Naive B cell (primary cell): ENCODE measurements around the gene HNRNPL. TPM values are rescaled to one million over a fixed set of nuclear protein-coding genes. Genes with fewer than 3 reads are reported as not detected.
"Not testable (repeated sequence)": the region's sequence is repeated elsewhere in the genome, so short reads cannot be mapped to it uniquely, and the experiment has no call there.

ENCODE experiments used
- ATAC-seq, 2 donors: fragments of 150-1000 bp; cut with Tn5 transposase; 2 replicates each; pipeline ENCODE4 v1.10.0; 2021; ENCODE audit warnings: low read depth in 2 of 2, mild to moderate bottlenecking in 2 of 2, moderate library complexity in 2 of 2
- DNase-seq: peaks from one replicate; pipeline ENCODE4 v3.0.0; 2022
- H3K27ac Mint-ChIP-seq, 6 donors: one replicate each; pipeline ENCODE4 v1.8.0; 2020 to 2022; ENCODE audit warnings: mild to moderate bottlenecking in 6 of 6, mixed read lengths in 6 of 6, moderate library complexity in 5 of 6, inconsistent platforms in 2 of 6
- H3K27me3 Mint-ChIP-seq, 3 donors: one replicate each; pipeline ENCODE4 v1.8.0; 2021 to 2022; ENCODE audit warnings: mixed read lengths in 3 of 3, mild to moderate bottlenecking in 1 of 3
- H3K36me3 Mint-ChIP-seq, 2 donors: one replicate each; pipeline ENCODE4 v1.8.0; 2020 to 2022; ENCODE audit warnings: mixed read lengths in 2 of 2, inconsistent platforms in 1 of 2, mild to moderate bottlenecking in 1 of 2
- H3K4me1 Mint-ChIP-seq, 3 donors: one replicate each; pipeline ENCODE4 v1.8.0; 2020 to 2022; ENCODE audit warnings: mixed read lengths in 3 of 3, inconsistent platforms in 1 of 3, mild to moderate bottlenecking in 1 of 3, moderate library complexity in 1 of 3
- H3K4me3 Mint-ChIP-seq, 8 donors: one replicate each; pipeline ENCODE4 v1.8.0; 2020 to 2022; ENCODE audit warnings: mild to moderate bottlenecking in 8 of 8, mixed read lengths in 8 of 8, moderate library complexity in 8 of 8, inconsistent platforms in 2 of 8
- H3K9me3 Mint-ChIP-seq, 7 donors: one replicate each; pipeline ENCODE4 v1.8.0; 2020 to 2022; ENCODE audit warnings: mixed read lengths in 7 of 7, mild to moderate bottlenecking in 5 of 7, inconsistent platforms in 2 of 7, moderate library complexity in 1 of 7
- polyA plus RNA-seq, 6 donors: library from polyadenylated mRNA; unstranded; fragments of 300-500 nt; fragmentation: Illumina TruSeq; gene quantifications; one replicate each; pipeline ENCODE4 v1.2.3, GENCODE V29; 2021; ENCODE audit warnings: low read depth in 6 of 6

The HNRNPL gene
- polyA plus RNA-seq, 6 donors from 2014 or later, result 29.0 to 116 (median 99.3) TPM

DNA sequence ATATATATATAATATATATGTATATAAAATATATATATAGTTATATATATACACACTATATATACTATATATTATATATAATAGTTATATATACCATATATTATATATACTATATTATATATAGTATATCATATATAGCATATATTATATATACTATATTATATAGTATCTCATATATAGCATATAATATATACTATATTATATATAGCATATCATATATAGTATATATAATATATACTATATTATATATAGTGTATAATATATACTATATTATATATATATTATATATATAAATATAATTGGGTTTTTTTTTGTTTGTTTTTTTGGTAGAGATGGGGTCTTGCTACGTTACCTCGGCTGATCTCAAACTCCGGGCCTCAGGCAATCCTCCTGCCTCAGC, 11.6 kb upstream of the HNRNPL start:
- Mint-ChIP-seq H3K27ac (peak overlapping the region in 1 of 6 donors; percentile 78), H3K9me3 (peaks cover 0 to 5% (median 2%) of the 10 kb centered on the region in 7 donors), H3K4me1 (peaks cover 52 to 82% (median 72%) of the 10 kb centered on the region in 3 donors), H3K4me3 (peak overlapping the region in 2 of 8 donors; percentile 20 to 86), H3K27me3 (no peaks in the 10 kb centered on the region), H3K36me3 (no peaks in the 10 kb centered on the region)
- DNase-seq (no peak), ATAC-seq (no peak)

DNA sequence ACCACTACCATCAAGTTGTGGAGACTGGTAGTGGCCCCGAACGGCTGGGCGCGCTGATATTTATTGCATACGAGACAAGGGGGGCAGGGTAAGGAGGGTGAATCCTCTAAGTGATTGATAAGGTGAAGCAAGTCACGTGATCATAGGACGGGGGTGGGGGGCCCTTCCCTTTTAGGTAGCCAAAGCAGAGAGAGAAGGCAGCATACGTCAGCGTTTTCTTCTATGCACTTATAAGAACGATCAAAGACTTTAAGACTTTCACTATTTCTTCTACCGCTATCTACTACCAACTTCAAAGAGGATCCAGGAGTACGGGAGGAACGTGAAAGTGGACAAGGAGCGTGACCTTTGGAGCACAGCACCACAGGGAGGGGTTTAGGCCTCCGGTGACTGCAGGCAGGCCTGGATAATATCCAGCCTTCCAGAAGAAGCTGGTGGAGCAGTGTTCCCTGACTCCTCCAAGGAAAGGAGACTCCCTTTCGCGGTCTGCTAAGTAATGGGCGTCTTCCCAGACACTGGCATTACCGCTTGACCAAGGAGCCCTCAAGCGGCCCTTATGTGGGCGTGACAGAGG, 9.9 kb upstream of the HNRNPL start:
- ATAC-seq, DNase-seq, H3K9me3 Mint-ChIP-seq, H3K36me3 Mint-ChIP-seq, H3K27me3 Mint-ChIP-seq: not testable (repeated sequence)
- peak overlapping the region in 5 of 8 donors; percentile 2 to 55 (median 16) for H3K4me3 Mint-ChIP-seq
- peaks cover 39 to 72% (median 57%) of the 10 kb centered on the region in 3 donors for H3K4me1 Mint-ChIP-seq
- H3K27ac Mint-ChIP-seq, result peak overlapping the region in 5 of 6 donors; percentile 49 to 89 (median 77)

DNA sequence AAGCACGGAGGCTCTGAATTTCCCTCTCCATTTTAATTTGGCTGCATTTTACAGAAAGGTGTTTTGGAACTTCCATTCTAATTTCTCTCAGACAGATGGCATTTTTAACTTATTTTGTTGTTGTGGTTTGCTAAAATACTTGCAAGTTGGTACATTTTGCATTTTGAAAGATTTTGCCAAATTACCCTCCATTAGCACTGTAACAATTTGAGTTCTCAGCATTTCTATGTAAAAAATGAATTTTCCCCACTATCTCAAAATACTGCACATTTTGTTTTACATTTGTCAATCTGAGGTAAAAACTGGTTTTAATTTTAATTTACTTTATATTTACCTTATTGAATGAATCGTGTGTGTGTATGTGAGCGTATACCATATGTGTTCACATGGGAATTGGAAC, 7.0 kb upstream of the HNRNPL start:
- Mint-ChIP-seq H3K4me1 (peaks cover 32 to 65% (median 52%) of the 10 kb centered on the region in 3 donors), H3K27me3 (no peaks in the 10 kb centered on the region), H3K36me3 (no peaks in the 10 kb centered on the region), H3K27ac (peak overlapping the region; percentile 84 to 97 (median 96)), H3K4me3 (peak overlapping the region in 5 of 8 donors; percentile 70 to 87 (median 83)), H3K9me3 (no peaks in the 10 kb centered on the region)
- no peak for ATAC-seq
- DNase-seq, result no peak

DNA sequence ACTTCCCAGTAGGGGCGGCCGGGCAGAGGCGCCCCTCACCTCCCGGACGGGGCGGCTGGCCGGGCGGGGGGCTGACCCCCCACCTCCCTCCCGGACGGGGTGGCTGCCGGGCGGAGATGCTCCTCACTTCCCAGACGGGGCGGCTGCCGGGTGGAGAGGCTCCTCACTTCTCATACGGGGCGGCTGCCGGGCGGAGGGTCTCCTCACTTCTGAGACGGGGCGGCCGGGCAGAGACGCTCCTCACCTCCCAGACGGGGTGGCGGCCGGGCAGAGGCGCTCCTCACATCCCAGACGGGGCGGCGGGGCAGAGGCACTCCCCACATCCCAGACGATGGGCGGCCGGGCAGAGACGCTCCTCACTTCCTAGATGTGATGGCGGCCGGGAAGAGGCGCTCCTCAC, 6.0 kb upstream of the HNRNPL start:
- H3K36me3 Mint-ChIP-seq, H3K27me3 Mint-ChIP-seq, ATAC-seq, H3K9me3 Mint-ChIP-seq, DNase-seq, H3K27ac Mint-ChIP-seq: not testable (repeated sequence)
- Mint-ChIP-seq H3K4me1 (peaks cover 39 to 71% (median 59%) of the 10 kb centered on the region in 3 donors), H3K4me3 (peak overlapping the region in 1 of 8 donors; percentile 87)

DNA sequence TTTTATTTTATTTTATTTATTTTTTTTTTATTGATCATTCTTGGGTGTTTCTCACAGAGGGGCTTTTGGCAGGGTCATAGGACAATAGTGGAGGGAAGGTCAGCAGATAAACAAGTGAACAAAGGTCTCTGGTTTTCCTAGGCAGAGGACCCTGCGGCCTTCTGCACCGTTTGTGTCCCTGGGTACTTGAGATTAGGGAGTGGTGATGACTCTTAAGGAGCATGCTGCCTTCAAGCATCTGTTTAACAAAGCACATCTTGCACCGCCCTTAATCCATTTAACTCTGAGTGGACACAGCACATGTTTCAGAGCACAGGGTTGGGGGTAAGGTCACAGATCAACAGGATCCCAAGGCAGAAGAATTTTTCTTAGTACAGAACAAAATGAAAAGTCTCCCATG, 5.2 kb upstream of the HNRNPL start:
- not testable (repeated sequence) for H3K27me3 Mint-ChIP-seq, DNase-seq, H3K9me3 Mint-ChIP-seq, ATAC-seq, H3K36me3 Mint-ChIP-seq
- H3K4me1 Mint-ChIP-seq, result peaks cover 38 to 67% (median 58%) of the 10 kb centered on the region in 3 donors
- H3K4me3 Mint-ChIP-seq, result peak overlapping the region in 3 of 8 donors; percentile 9 to 61 (median 20)
- H3K27ac Mint-ChIP-seq, result peak overlapping the region in 1 of 6 donors; percentile 58

DNA sequence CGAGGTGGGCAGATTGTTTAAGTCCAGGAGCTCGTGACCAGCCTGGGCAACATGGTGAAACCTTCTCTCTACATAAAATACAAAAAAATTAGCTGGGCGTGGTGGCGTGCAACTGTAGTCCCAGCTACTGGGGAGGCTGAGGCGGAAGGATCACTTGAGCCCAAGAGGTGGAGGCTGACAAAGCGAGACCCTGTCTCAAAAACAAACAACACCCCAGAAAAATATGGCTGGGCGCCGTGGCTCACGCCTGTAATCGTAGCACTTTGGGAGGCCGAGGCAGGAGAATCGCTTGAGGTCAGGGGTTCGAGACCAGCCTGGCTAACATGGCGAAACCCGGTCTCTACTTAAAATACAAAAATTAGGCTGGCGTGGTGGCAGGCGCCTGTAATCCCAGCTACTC, 3.4 kb upstream of the HNRNPL start:
- H3K4me1 Mint-ChIP-seq, result peaks cover 41 to 62% (median 57%) of the 10 kb centered on the region in 3 donors
- H3K36me3 Mint-ChIP-seq, result no peaks in the 10 kb centered on the region
- peak overlapping the region; percentile 93 to 99 (median 98) for H3K27ac Mint-ChIP-seq
- no peaks in the 10 kb centered on the region for H3K27me3 Mint-ChIP-seq
- peak overlapping the region in 7 of 8 donors; percentile 62 to 98 (median 95) for H3K4me3 Mint-ChIP-seq
- DNase-seq (no peak), ATAC-seq (no peak)
- H3K9me3 Mint-ChIP-seq, result no peaks in the 10 kb centered on the region

GRCh38 chr19:38852231-38853044, 2.7 kb upstream of the HNRNPL start:
- H3K27me3 Mint-ChIP-seq, result no peaks in the 10 kb centered on the region

DNA sequence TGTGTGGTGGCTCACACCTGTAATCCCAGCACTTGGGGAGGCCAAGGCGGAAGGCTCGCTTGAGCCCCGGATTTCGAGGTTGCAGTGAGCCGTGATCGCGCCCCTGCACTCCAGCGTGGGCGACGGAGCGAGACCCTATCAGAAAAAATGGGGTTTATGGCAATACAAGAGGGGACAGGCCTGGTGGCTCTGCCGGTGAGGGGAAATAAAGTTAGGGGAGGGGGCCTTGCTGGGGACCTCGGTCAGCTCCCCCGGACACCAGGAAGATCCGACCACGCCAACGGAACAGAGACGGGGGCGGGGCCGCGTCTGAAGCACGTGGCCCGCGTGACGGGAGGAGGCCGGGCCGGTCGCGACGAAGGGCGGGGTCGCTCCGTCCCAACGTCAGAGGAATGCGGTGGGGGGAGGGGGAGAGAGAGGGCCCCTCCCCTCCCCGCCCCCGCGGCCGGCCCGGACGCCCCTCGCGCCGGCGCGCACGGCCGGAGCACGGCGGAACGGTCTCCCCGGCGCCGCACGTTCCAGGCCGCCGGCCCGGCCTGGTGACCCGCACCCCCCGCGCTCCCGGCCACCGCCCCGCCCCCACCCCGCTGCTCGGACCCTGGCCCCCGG, 1.9 kb upstream of the HNRNPL start:
- ATAC-seq (peak; percentile 9 to 15), DNase-seq (peak; percentile 93)
- H3K9me3 Mint-ChIP-seq, result no peaks in the 10 kb centered on the region
- peak overlapping the region; percentile 71 to 99 (median 96) for H3K4me3 Mint-ChIP-seq
- H3K4me1 Mint-ChIP-seq, result peaks cover 38 to 62% (median 55%) of the 10 kb centered on the region in 3 donors
- no peaks in the 10 kb centered on the region for H3K36me3 Mint-ChIP-seq
- no peaks in the 10 kb centered on the region for H3K27me3 Mint-ChIP-seq
- H3K27ac Mint-ChIP-seq, result peak overlapping the region; percentile 99 to 100 (median 100)

More at GRCh38 chr19:38852231-38853044, 2.7 kb upstream of the HNRNPL start:
- DNase-seq, result peak; percentile 48
- Mint-ChIP-seq H3K9me3 (no peaks in the 10 kb centered on the region), H3K4me1 (peaks cover 45 to 62% (median 57%) of the 10 kb centered on the region in 3 donors), H3K36me3 (no peaks in the 10 kb centered on the region), H3K27ac (peak overlapping the region; percentile 98 to 99 (median 98)), H3K4me3 (peak overlapping the region; percentile 71 to 98 (median 96))
- ATAC-seq, result no peak

DNA sequence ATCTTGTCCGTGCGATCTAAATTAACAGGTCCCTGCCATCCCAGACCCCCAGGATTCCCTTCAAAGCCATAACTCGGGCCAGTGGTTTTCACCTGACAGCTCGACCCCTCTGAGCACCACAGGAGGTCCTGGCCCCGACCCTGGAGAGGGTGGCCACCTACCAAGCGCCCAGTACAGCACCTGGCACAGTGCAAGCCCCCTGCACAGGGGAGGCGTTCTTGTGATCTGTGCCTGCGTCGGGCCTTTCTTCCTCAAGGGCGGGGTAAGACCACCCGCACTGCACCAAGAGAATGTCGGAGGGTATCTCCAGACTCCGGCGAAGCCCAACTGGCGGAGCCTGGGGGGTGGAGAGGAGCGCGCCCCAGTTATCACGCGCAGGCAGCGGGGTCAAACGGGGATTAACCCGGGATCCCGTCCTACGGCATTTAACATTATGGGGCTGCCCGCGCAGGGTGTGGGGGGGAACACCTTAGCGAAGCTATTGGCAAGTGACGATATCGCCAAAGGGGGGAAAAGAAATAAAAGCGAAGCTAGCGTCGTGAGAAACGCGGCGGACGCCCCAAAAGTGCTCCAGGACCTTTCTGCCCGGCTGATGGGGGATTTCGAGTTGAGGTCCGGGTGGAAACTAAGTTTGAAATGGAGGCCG, 1.3 kb upstream of the HNRNPL start:
- no peak for ATAC-seq
- Mint-ChIP-seq H3K27ac (peak overlapping the region; percentile 99 to 100 (median 100)), H3K4me1 (peaks cover 35 to 61% (median 53%) of the 10 kb centered on the region in 3 donors), H3K27me3 (no peaks in the 10 kb centered on the region), H3K9me3 (no peaks in the 10 kb centered on the region), H3K36me3 (peaks cover 0 to under 1% of the 10 kb centered on the region in 2 donors), H3K4me3 (peak overlapping the region; percentile 71 to 99 (median 96))
- peak; percentile 54 for DNase-seq

DNA sequence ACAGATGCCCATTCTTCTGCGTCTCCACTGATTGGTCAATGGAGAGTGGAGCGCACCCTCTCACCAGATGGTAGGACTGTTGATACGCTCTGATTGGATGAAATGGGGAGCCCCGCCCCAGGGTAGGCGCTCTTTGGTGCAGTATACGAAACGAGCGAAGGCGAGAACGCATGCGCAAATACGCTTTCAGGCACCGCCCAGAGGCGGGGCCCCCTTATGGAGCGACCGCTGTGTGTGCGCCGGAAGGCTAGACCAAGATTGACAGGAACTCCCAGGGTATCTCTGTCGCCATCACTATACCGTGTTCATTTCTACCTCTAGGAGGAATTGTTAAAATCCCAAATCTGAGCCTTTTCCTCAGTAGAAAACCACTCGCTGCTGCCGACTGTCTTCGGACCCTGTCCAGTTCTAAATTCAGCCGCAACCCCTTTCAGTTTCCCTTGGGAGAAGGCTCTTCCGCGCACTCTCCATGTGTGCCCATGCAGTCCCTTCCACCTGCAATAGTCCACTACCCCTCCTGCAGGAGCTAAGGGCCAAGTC, 720 bp upstream of the HNRNPL start:
- Mint-ChIP-seq H3K4me1 (peaks cover 38 to 67% (median 59%) of the 10 kb centered on the region in 3 donors), H3K36me3 (peaks cover 3 to 6% of the 10 kb centered on the region in 2 donors), H3K27ac (peak overlapping the region; percentile 99 to 100 (median 100)), H3K9me3 (no peaks in the 10 kb centered on the region), H3K27me3 (no peaks in the 10 kb centered on the region), H3K4me3 (peak overlapping the region; percentile 71 to 99 (median 96))
- no peak for DNase-seq
- peak; percentile 67 to 71 for ATAC-seq

- H3K36me3 Mint-ChIP-seq, result peaks cover 6 to 16% of the 10 kb centered on the region in 2 donors
- ATAC-seq (peak; percentile 21 to 29), DNase-seq (peak; percentile 94)
- peaks cover 45 to 71% (median 66%) of the 10 kb centered on the region in 3 donors for H3K4me1 Mint-ChIP-seq
- H3K4me3 Mint-ChIP-seq, result peak overlapping the region; percentile 71 to 99 (median 96)
- peak overlapping the region; percentile 99 to 100 (median 100) for H3K27ac Mint-ChIP-seq
- no peaks in the 10 kb centered on the region for H3K27me3 Mint-ChIP-seq
- H3K9me3 Mint-ChIP-seq, result no peaks in the 10 kb centered on the region
Measured at GRCh38 chr19:38849147-38849859, 483 bp downstream of the HNRNPL start.
